Stomach (tissue), 4 donors: Measurements from ENCODE around the gene KARS1.

Experiments used
- CTCF ChIP-seq, 7 experiments: fragments of 450-650 bp in 4 of 7; fragments of 200-600 bp in 3 of 7; sonication (generic) in 3 of 7; IDR thresholded peaks; one replicate each; pipeline ENCODE4 v1.5.1; 2016 to 2019; ENCODE audit warnings: antibody characterized with exemption in 7 of 7, control low read depth in 2 of 7, mild to moderate bottlenecking in 1 of 7
- EP300 ChIP-seq: sonication (generic); formaldehyde crosslinking; IDR thresholded peaks from one replicate; pipeline ENCODE4 v1.6.1; 2017; ENCODE audit warnings: antibody characterized with exemption
- POLR2A ChIP-seq, 4 donors: fragments of 450-650 bp; IDR thresholded peaks; one replicate each; pipeline ENCODE4 v1.6.1; 2016; ENCODE audit warnings: antibody characterized with exemption in 4 of 4, control low read depth in 2 of 4, mild to moderate bottlenecking in 1 of 4, moderate library complexity in 1 of 4
- POLR2AphosphoS5 ChIP-seq, 3 donors: sonication (generic); formaldehyde crosslinking; IDR thresholded peaks; one replicate each; pipeline ENCODE4 v1.6.1; 2016; ENCODE audit warnings: antibody characterized with exemption in 3 of 3

- no peak for TF ChIP-seq POLR2A (IDR thresholded peaks at IDR 0.05)
- no peak for TF ChIP-seq CTCF (IDR thresholded peaks at IDR 0.05)
- no peak for TF ChIP-seq EP300
- TF ChIP-seq POLR2AphosphoS5 (IDR thresholded peaks at IDR 0.05): no peak
Observed at GRCh38 chr16:75679366-75679765, 31.9 kb upstream of the KARS1 start.
